K562 (cell line): ENCODE results near the gene ZNF599. TPM values are rescaled to one million over a fixed set of nuclear protein-coding genes. Genes with fewer than 3 reads are reported as not detected.

Source experiments
- ARHGAP35 ChIP-seq: fragments of 450-650 bp; IDR thresholded peaks from 2 replicates; pipeline ENCODE4 v1.6.1; 2018; ENCODE audit not compliant: partially characterized antibody
- E2F6 ChIP-seq, 2 experiments: IDR thresholded peaks; 2 replicates each; pipeline ENCODE4 v1.6.1; 2011; ENCODE audit warnings: borderline replicate concordance in 1 of 2, control low read depth in 1 of 2, low read depth in 1 of 2, low read length in 1 of 2, mild to moderate bottlenecking in 1 of 2, mixed read lengths in 1 of 2, moderate library complexity in 1 of 2; ENCODE audit not compliant: insufficient read depth in 1 of 2, insufficient read length in 1 of 2, poor library complexity in 1 of 2, severe bottlenecking in 1 of 2; ENCODE audit errors: extremely low read depth in 1 of 2
- EZH2 ChIP-seq: IDR thresholded peaks from 2 replicates; pipeline ENCODE4 v1.6.1; 2012; ENCODE audit warnings: low read depth, mild to moderate bottlenecking, inconsistent platforms, low read length, borderline replicate concordance
- KAT2B ChIP-seq: IDR thresholded peaks from one replicate; pipeline ENCODE4 v1.6.1; 2012; ENCODE audit warnings: low read depth, mild to moderate bottlenecking, control low read depth, inconsistent platforms, low read length, moderate library complexity
- MEF2D ChIP-seq: conservative IDR thresholded peaks from 2 replicates; pipeline ENCODE4 v1.6.1; 2016; ENCODE audit warnings: low read depth, missing genetic modification characterization, missing compliant biosample characterization
- MGA ChIP-seq: fragments of 450-650 bp; IDR thresholded peaks from 2 replicates; pipeline ENCODE4 v1.6.1; 2016; ENCODE audit warnings: mild to moderate bottlenecking, moderate library complexity
- MYC ChIP-seq, 2 experiments: fragments of 250-450 bp in 1 of 2; sonication (Bioruptor Pico) in 1 of 2; IDR thresholded peaks; 2 replicates each; pipeline versions ENCODE4 v1.5.1 to v1.6.1; 2012 to 2021; ENCODE audit warnings: low read depth in 2 of 2, borderline replicate concordance in 1 of 2, improper control_type of control experiment in 1 of 2, low read length in 1 of 2, mild to moderate bottlenecking in 1 of 2, moderate library complexity in 1 of 2
- NKRF ChIP-seq: fragments of 450-650 bp; IDR thresholded peaks from 2 replicates; pipeline ENCODE4 v1.6.1; 2016; ENCODE audit warnings: borderline replicate concordance
- POLR2G ChIP-seq: fragments of 200-400 bp; formaldehyde crosslinking; IDR thresholded peaks from 2 replicates; pipeline ENCODE4 v1.6.1; 2017; ENCODE audit warnings: low read depth, mild to moderate bottlenecking, antibody characterized with exemption, low read length, moderate library complexity
- RBM14 ChIP-seq: fragments of 200-400 bp; formaldehyde crosslinking; IDR thresholded peaks from 2 replicates; pipeline ENCODE4 v1.6.1; 2018; ENCODE audit warnings: low read depth, mild to moderate bottlenecking, low read length, moderate library complexity, borderline replicate concordance; ENCODE audit not compliant: insufficient read depth
- SETDB1 ChIP-seq: IDR thresholded peaks from one replicate; pipeline ENCODE4 v1.6.1; 2012; ENCODE audit warnings: low read length, control low read depth, inconsistent platforms
- ZNF140 ChIP-seq: fragments of 250-450 bp; sonication (Bioruptor Pico); IDR thresholded peaks from 2 replicates; pipeline ENCODE4 v1.8.0; 2021; ENCODE audit warnings: moderate library complexity, mild to moderate bottlenecking, inconsistent platforms
- polyA plus RNA-seq, 8 experiments: library from polyadenylated mRNA; depleted of rRNA in 4 of 8; stranded (reverse) in 5 of 8; unstranded in 3 of 8; fragments of >200 nt; fragmentation: Nextera tagmentation in 2 of 8; fragmentation: Illumina TruSeq in 1 of 8; extraction: Ambion mirVana in 2 of 8; extraction: Trizol in 1 of 8; gene quantifications; 2 replicates each; pipeline versions ENCODE4 v1.2.1 to v1.2.3, GENCODE V29; 2011 to 2014; ENCODE audit warnings: inconsistent platforms in 1 of 8, missing spikeins in 1 of 8
- total RNA-seq, 7 experiments: library from RNA; depleted of rRNA in 6 of 7; stranded (reverse); fragments of >200 nt in 6 of 7; fragmentation: Illumina TruSeq in 2 of 7; extraction: Trizol in 2 of 7; gene quantifications; 2 replicates each; pipeline versions ENCODE4 v1.2.1 to v1.2.3, GENCODE V29; 2011 to 2021; ENCODE audit warnings: low replicate concordance in 1 of 7

The ZNF599 gene
- total and polyA plus RNA-seq, 9 of the 15 experiments (the other 6 are each of a cell fraction or from before 2014, with no cell fraction given): 0.71 to 6.7 (median 2.8) TPM

GRCh38 chr19:34733266-34733745 lies 39.7 kb downstream of the ZNF599 start (continued):
- TF ChIP-seq MGA: peak; percentile 68
- no peak for TF ChIP-seq MEF2D (tag)
- TF ChIP-seq ZNF140 (CRISPR knock-in tag): no peak
- TF ChIP-seq POLR2G: no peak
- TF ChIP-seq RBM14: no peak
- peak in 1 of 2 experiments; percentile 29 for TF ChIP-seq E2F6 (IDR thresholded peaks at IDR 0.05; ENCODE audit: borderline replicate concordance in 1 of 2, extremely low read depth in 1 of 2, insufficient read depth in 1 of 2, insufficient read length in 1 of 2, low read depth in 1 of 2, low read length in 1 of 2, poor library complexity in 1 of 2, severe bottlenecking in 1 of 2)
- no peak for TF ChIP-seq SETDB1
- TF ChIP-seq MYC (IDR thresholded peaks at IDR 0.05; ENCODE audit: low read depth, low read length): no peak; the same call in 1 of the 2 replicates
- no peak for TF ChIP-seq MYC (CRISPR knock-in tag; IDR thresholded peaks at IDR 0.05; ENCODE audit: borderline replicate concordance, low read depth)
- TF ChIP-seq EZH2: no peak
- no peak for TF ChIP-seq ARHGAP35
- TF ChIP-seq NKRF: peak; percentile 81
- TF ChIP-seq KAT2B: no peak
